ENCODE data around the gene ST6GAL1.

DNA sequence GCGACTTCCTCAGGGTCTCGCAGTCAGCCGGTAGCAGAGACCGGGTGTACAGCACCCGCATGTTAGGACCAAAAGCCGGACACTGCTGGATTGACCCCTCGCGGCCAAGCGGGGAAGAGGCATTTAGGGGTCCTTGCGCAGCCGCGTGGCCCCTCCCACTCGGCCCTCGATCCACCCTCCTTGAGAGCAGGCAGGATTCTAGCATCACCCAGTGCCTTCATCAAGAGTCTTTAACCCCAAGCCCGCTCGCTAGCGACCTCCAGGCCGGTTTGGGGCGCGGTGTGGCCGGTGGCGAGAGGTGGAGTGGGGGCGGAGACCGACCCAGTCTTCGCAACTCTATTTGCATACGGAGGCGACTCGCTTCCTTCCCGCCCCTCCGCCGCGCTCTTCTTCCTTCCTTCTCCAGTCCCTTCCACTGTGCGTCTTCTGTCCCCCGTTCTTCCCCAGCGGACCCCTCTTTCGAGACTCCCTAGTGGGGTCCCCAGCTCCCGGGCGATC is at the start of gene ST6GAL1:
- TF ChIP-seq EZH2 (IDR thresholded peaks at IDR 0.05; ENCODE audit: low read depth, unreplicated experiment): no peak
- no peak for TF ChIP-seq CREB1 (CRISPR knock-in tag; IDR thresholded peaks at IDR 0.05; ENCODE audit: low read depth)
- TF ChIP-seq, protein P1, sequence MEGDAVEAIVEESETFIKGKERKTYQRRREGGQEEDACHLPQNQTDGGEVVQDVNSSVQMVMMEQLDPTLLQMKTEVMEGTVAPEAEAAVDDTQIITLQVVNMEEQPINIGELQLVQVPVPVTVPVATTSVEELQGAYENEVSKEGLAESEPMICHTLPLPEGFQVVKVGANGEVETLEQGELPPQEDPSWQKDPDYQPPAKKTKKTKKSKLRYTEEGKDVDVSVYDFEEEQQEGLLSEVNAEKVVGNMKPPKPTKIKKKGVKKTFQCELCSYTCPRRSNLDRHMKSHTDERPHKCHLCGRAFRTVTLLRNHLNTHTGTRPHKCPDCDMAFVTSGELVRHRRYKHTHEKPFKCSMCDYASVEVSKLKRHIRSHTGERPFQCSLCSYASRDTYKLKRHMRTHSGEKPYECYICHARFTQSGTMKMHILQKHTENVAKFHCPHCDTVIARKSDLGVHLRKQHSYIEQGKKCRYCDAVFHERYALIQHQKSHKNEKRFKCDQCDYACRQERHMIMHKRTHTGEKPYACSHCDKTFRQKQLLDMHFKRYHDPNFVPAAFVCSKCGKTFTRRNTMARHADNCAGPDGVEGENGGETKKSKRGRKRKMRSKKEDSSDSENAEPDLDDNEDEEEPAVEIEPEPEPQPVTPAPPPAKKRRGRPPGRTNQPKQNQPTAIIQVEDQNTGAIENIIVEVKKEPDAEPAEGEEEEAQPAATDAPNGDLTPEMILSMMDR (conservative IDR thresholded peaks at IDR 0.05; ENCODE audit: low read depth in 2 of 2): peak; percentile 52 to 64
